Keratinocyte (primary cell): ENCODE results near the gene INPP5A.

Source experiments
- CTCF ChIP-seq, 3 experiments: IDR thresholded peaks in 1 of 3; conservative IDR thresholded peaks in 1 of 3; optimal IDR thresholded peaks in 1 of 3; 2 replicates in 2 of 3; 3 replicates in 1 of 3; pipeline versions ENCODE3 to v1.5.1; 2011; ENCODE audit warnings: low read length in 3 of 3, mild to moderate bottlenecking in 3 of 3, moderate library complexity in 2 of 3, control low read depth in 1 of 3, inconsistent platforms in 1 of 3; ENCODE audit not compliant: insufficient read depth in 2 of 3; ENCODE audit errors: extremely low read depth in 1 of 3
- EZH2 ChIP-seq: IDR thresholded peaks from one replicate; pipeline ENCODE4 v1.6.1; 2012; ENCODE audit warnings: inconsistent platforms, mild to moderate bottlenecking, low read length, moderate library complexity

- TF ChIP-seq CTCF (optimal IDR thresholded peaks at IDR 0.05 in 1 of 3, IDR thresholded peaks at IDR 0.05 in 1 of 3, conservative IDR thresholded peaks at IDR 0.05 in 1 of 3; ENCODE audit: extremely low read depth in 1 of 3, insufficient read depth in 2 of 3, low read length in 3 of 3) = no peak
- TF ChIP-seq EZH2 = no peak
Measured at GRCh38 chr10:132715776-132716680, 178.4 kb downstream of the INPP5A start.
